HUDEP-2 (cell line): ENCODE measurements around the gene DUS3L.

Experiments
- DNase-seq, 76 experiments: peaks; one replicate each; lab custom pipeline; 2025; ENCODE audit not compliant: unreplicated experiment in 76 of 76; lab: John Stamatoyannopoulos, UW

DUS3L gene

GRCh38 chr19:5822181-5822844, 31.4 kb upstream of the DUS3L start:
- no peak for DNase-seq

- no peak for DNase-seq
Observed at GRCh38 chr19:5821521-5822180, 30.7 kb upstream of the DUS3L start.

- no peak for DNase-seq
Observed at GRCh38 chr19:5820785-5821184, 29.8 kb upstream of the DUS3L start.

GRCh38 chr19:5818594-5818993, 27.6 kb upstream of the DUS3L start:
- no peak for DNase-seq

- DNase-seq = no peak
Observed at GRCh38 chr19:5817218-5817617, 26.3 kb upstream of the DUS3L start.

- DNase-seq = no peak
Observed at GRCh38 chr19:5814852-5815246, 23.9 kb upstream of the DUS3L start.

- no peak for DNase-seq
Observed at GRCh38 chr19:5814123-5814851, 23.3 kb upstream of the DUS3L start.

- no peak for DNase-seq
Observed at GRCh38 chr19:5811117-5811516, 20.2 kb upstream of the DUS3L start.

GRCh38 chr19:5809469-5809868, 18.5 kb upstream of the DUS3L start:
- no peak for DNase-seq

GRCh38 chr19:5809053-5809452, 18.1 kb upstream of the DUS3L start:
- DNase-seq = no peak

GRCh38 chr19:5808120-5808816, 17.3 kb upstream of the DUS3L start:
- no peak for DNase-seq

- no peak for DNase-seq
Observed at GRCh38 chr19:5806905-5807304, 15.9 kb upstream of the DUS3L start.

GRCh38 chr19:5806133-5806489, 15.1 kb upstream of the DUS3L start:
- no peak for DNase-seq

GRCh38 chr19:5805462-5806132, 14.6 kb upstream of the DUS3L start:
- DNase-seq = peak in 53 of 76 experiments; percentile 17 to 75 (median 59)

GRCh38 chr19:5804516-5805461, 13.8 kb upstream of the DUS3L start, which contains the start of gene NRTN:
TSS of gene NRTN (plus strand) at chr19:5805067. CDS start at chr19:5824166, 19,099 bp downstream.
- DNase-seq = peak in 39 of 76 experiments; percentile 16 to 66 (median 39)

GRCh38 chr19:5803752-5804515, 13.0 kb upstream of the DUS3L start:
- peak in 75 of 76 experiments; percentile 62 to 99 (median 95) for DNase-seq

GRCh38 chr19:5803441-5803751, 12.4 kb upstream of the DUS3L start:
- DNase-seq = peak in 1 of 76 experiments; percentile 46

GRCh38 chr19:5801796-5802619, 11.0 kb upstream of the DUS3L start:
- DNase-seq = peak in 62 of 76 experiments; percentile 26 to 91 (median 63)
